ENCODE results near the gene RIPK1.

GRCh38 chr6:3143158-3143557 lies 74.9 kb downstream of the RIPK1 start:
- TF ChIP-seq POLR2A (IDR thresholded peaks at IDR 0.05; ENCODE audit: low read length) (no peak), EP300 (IDR thresholded peaks at IDR 0.05) (no peak), CTCF (IDR thresholded peaks at IDR 0.05) (no peak), JUNB (IDR thresholded peaks at IDR 0.05) (no peak), RAD21 (conservative IDR thresholded peaks at IDR 0.05 in 1 of 2, IDR thresholded peaks at IDR 0.05 in 1 of 2) (no peak), CHD4 (IDR thresholded peaks at IDR 0.05; ENCODE audit: borderline replicate concordance) (no peak), CEBPB (IDR thresholded peaks at IDR 0.05) (no peak), EHMT2 (IDR thresholded peaks at IDR 0.05; ENCODE audit: low read depth) (no peak), SMC3 (IDR thresholded peaks at IDR 0.05) (no peak), RCOR1 (IDR thresholded peaks at IDR 0.05; ENCODE audit: low read depth, low read length) (no peak), ELK1 (IDR thresholded peaks at IDR 0.05; ENCODE audit: low read depth, low read length) (no peak), USF2 (IDR thresholded peaks at IDR 0.05) (no peak), JUN (IDR thresholded peaks at IDR 0.05) (no peak), PHF8 (IDR thresholded peaks at IDR 0.05; ENCODE audit: borderline replicate concordance, low read depth) (no peak)
